ENCODE results near the gene SPP1.

GRCh38 chr4:87982446-87983010, 7.0 kb downstream of the SPP1 start:
- TF ChIP-seq CTCF (IDR thresholded peaks at IDR 0.05; ENCODE audit: low read depth, low read length, poor library complexity, severe bottlenecking) = no peak
- no peak for TF ChIP-seq EZH2phosphoT487 (IDR thresholded peaks at IDR 0.05; ENCODE audit: borderline replicate concordance, low read length)
